Esophagus muscularis mucosa (tissue), 4 donors: ENCODE results near the gene SLC25A48. TPM values are rescaled to one million over a fixed set of nuclear protein-coding genes. Genes with fewer than 3 reads are reported as not detected.

ENCODE experiments used
- DNase-seq: peaks from one replicate; pipeline ENCODE4 v3.0.0-alpha.2; 2017; ENCODE audit errors: extremely low spot score
- H3K27ac ChIP-seq, 4 donors: fragments of 200-600 bp; sonication (generic); replicated peaks in 1 of 4; 1 replicate in 3 of 4; 2 replicates in 1 of 4; pipeline ENCODE4 v1.5.1; 2016 to 2019; ENCODE audit warnings: mild to moderate bottlenecking in 1 of 4
- H3K27me3 ChIP-seq, 4 donors: fragments of 200-600 bp; sonication (generic); one replicate each; pipeline versions ENCODE4 v1.5.1 to v1.6.0; 2016 to 2019
- H3K36me3 ChIP-seq, 4 donors: fragments of 200-600 bp; sonication (generic); one replicate each; pipeline ENCODE4 v1.5.1; 2016 to 2019
- H3K4me1 ChIP-seq, 4 donors: fragments of 200-600 bp; sonication (generic); one replicate each; pipeline ENCODE4 v1.5.1; 2016 to 2019
- H3K4me3 ChIP-seq, 4 donors: fragments of 200-600 bp; sonication (generic); 1 replicate in 2 of 4; 2 replicates in 2 of 4; pipeline ENCODE4 v1.5.1; 2016 to 2019; ENCODE audit warnings: mild to moderate bottlenecking in 4 of 4, moderate library complexity in 1 of 4
- H3K9me3 ChIP-seq, 4 donors: fragments of 200-600 bp; sonication (generic); 1 replicate in 3 of 4; 2 replicates in 1 of 4; pipeline ENCODE4 v1.5.1; 2016 to 2019
- EP300 ChIP-seq: sonication (generic); formaldehyde crosslinking; IDR thresholded peaks from one replicate; pipeline ENCODE4 v1.6.1; 2017; ENCODE audit warnings: antibody characterized with exemption
- POLR2A ChIP-seq: fragments of 450-650 bp; IDR thresholded peaks from one replicate; pipeline ENCODE4 v1.6.1; 2017; ENCODE audit warnings: antibody characterized with exemption, moderate library complexity, mild to moderate bottlenecking, low read depth
- POLR2AphosphoS5 ChIP-seq, 2 donors: sonication (generic); formaldehyde crosslinking; IDR thresholded peaks; one replicate each; pipeline ENCODE4 v1.6.1; 2017; ENCODE audit warnings: antibody characterized with exemption in 2 of 2
- WGBS: methylation state at CpG from one replicate; pipeline ENCODE4 v1.1.5; 2018; 5-methylcytosine and 5-hydroxymethylcytosine counted together
- intact Hi-C: fragments of 100-400 bp; cut with DNase I; formaldehyde crosslinking; loops from one replicate; pipeline ENCODE4 v1.15.1; 2023
- total RNA-seq, 4 donors: library from RNA; depleted of rRNA; stranded (reverse); fragments of >200 nt; gene quantifications; one replicate each; pipeline versions ENCODE4 v1.1.0 to v1.2.1, GENCODE V29; 2016
- TF ChIP-seq, protein P1 (sequence below), 3 experiments: fragments of 200-600 bp in 2 of 3; fragments of 450-650 bp in 1 of 3; sonication (generic) in 2 of 3; IDR thresholded peaks; one replicate each; pipeline ENCODE4 v1.5.1; 2017 to 2019; ENCODE audit warnings: antibody characterized with exemption in 3 of 3, mild to moderate bottlenecking in 2 of 3, moderate library complexity in 1 of 3

The SLC25A48 gene
- total RNA-seq, 4 donors from 2014 or later = 0.40 to 0.42 TPM; not detected in 2

DNA sequence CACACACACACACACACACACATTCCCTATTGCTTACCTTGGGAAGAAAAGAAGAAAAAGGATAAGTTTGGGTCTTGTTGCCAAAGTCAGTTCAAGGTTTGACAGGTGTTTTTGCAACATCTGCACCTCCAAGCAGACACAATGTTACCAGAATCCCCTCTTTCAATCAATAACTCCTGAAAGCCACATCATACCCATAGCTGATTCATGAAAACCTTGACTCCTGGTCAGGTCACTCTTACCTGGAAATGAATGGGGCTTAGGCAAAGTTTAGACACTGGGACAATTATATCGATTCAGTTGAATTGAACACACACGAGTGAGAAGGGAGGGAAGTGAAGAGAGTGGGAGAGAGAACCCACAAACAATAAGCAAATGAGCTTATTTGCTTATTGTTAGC lies 34.2 kb downstream of the SLC25A48 start:
- TF ChIP-seq POLR2AphosphoS5 (IDR thresholded peaks at IDR 0.05) = no peak
- TF ChIP-seq, protein P1, sequence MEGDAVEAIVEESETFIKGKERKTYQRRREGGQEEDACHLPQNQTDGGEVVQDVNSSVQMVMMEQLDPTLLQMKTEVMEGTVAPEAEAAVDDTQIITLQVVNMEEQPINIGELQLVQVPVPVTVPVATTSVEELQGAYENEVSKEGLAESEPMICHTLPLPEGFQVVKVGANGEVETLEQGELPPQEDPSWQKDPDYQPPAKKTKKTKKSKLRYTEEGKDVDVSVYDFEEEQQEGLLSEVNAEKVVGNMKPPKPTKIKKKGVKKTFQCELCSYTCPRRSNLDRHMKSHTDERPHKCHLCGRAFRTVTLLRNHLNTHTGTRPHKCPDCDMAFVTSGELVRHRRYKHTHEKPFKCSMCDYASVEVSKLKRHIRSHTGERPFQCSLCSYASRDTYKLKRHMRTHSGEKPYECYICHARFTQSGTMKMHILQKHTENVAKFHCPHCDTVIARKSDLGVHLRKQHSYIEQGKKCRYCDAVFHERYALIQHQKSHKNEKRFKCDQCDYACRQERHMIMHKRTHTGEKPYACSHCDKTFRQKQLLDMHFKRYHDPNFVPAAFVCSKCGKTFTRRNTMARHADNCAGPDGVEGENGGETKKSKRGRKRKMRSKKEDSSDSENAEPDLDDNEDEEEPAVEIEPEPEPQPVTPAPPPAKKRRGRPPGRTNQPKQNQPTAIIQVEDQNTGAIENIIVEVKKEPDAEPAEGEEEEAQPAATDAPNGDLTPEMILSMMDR (IDR thresholded peaks at IDR 0.05) = no peak
- no peak for TF ChIP-seq POLR2A
- no peak for TF ChIP-seq EP300
- Histone ChIP-seq H3K4me1 (peaks cover 0 to 7% (median 0%) of the 10 kb centered on the region in 4 donors), H3K9me3 (peaks cover 0 to 6% (median 0%) of the 10 kb centered on the region in 4 donors), H3K4me3 (no peak overlapping the region), H3K27me3 (no peaks in the 10 kb centered on the region), H3K36me3 (no peaks in the 10 kb centered on the region), H3K27ac (no peak overlapping the region)
- WGBS = 67% methylated on average over 2 of the region's 2 CpGs
- no peak for DNase-seq
- intact Hi-C loops = no loop called here

GRCh38 chr5:135869276-135869675 lies 34.8 kb downstream of the SLC25A48 start:
- intact Hi-C loops = no loop called here
- Histone ChIP-seq H3K9me3 (peaks cover 0 to 5% (median 0%) of the 10 kb centered on the region in 4 donors), H3K27me3 (no peaks in the 10 kb centered on the region), H3K36me3 (no peaks in the 10 kb centered on the region), H3K4me1 (peaks cover 0 to 7% (median 0%) of the 10 kb centered on the region in 4 donors), H3K4me3 (no peak overlapping the region), H3K27ac (no peak overlapping the region)
- no peak for DNase-seq
- WGBS = 73% methylated on average over 1 of the region's 2 CpGs
- TF ChIP-seq POLR2A (no peak), EP300 (no peak), POLR2AphosphoS5 (IDR thresholded peaks at IDR 0.05) (no peak)
- TF ChIP-seq, protein P1 (IDR thresholded peaks at IDR 0.05) = no peak

- no peaks in the 10 kb centered on the region for H3K27me3 ChIP-seq
- TF ChIP-seq POLR2A = no peak
- TF ChIP-seq EP300 = no peak
- no peak for TF ChIP-seq POLR2AphosphoS5 (IDR thresholded peaks at IDR 0.05)
- TF ChIP-seq, protein P1 (IDR thresholded peaks at IDR 0.05) = no peak
- H3K9me3 ChIP-seq = no peaks in the 10 kb centered on the region
- no peaks in the 10 kb centered on the region for H3K36me3 ChIP-seq
- no peak for DNase-seq
- intact Hi-C loops = no loop called here
- WGBS = 69% methylated on average over 3 of the region's 3 CpGs
- no peak overlapping the region for H3K4me3 ChIP-seq
- H3K4me1 ChIP-seq = peaks cover 0 to 7% (median 0%) of the 10 kb centered on the region in 4 donors
- H3K27ac ChIP-seq = no peak overlapping the region
These were observed 35.5 kb downstream of the SLC25A48 start for GRCh38 chr5:135869935-135870334.

GRCh38 chr5:135871268-135871915 lies 36.9 kb downstream of the SLC25A48 start:
- 90% methylated on average over 4 of the region's 11 CpGs for WGBS
- intact Hi-C loops = no loop called here
- Histone ChIP-seq H3K9me3 (no peaks in the 10 kb centered on the region), H3K4me1 (no peaks in the 10 kb centered on the region), H3K27me3 (no peaks in the 10 kb centered on the region), H3K36me3 (no peaks in the 10 kb centered on the region), H3K27ac (no peak overlapping the region), H3K4me3 (no peak overlapping the region)
- DNase-seq = no peak
- no peak for TF ChIP-seq POLR2AphosphoS5 (IDR thresholded peaks at IDR 0.05)
- no peak for TF ChIP-seq EP300
- TF ChIP-seq, protein P1 (IDR thresholded peaks at IDR 0.05) = no peak
- TF ChIP-seq POLR2A = no peak

DNA sequence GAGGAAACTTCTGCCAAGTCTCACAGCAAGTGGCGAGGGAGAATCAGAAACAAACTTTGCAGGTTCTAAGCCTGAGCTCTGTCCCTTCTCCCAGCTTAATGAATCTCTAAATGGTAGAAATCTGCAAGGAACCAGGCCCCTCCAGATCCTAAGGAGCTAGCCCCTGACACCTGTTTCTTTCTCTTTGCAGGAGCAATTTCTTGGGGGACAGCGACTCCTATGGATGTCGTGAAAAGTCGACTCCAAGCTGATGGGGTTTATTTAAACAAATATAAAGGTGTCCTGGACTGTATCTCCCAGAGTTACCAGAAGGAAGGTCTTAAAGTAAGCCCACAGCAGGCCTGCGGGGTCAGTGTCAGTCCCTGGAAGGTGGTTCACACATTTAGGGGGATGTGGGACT lies 39.4 kb downstream of the SLC25A48 start:
- intact Hi-C loops = no loop called here
- H3K4me1 ChIP-seq = peaks cover 8 to 22% (median 18%) of the 10 kb centered on the region in 4 donors
- H3K9me3 ChIP-seq = no peaks in the 10 kb centered on the region
- no peak overlapping the region for H3K27ac ChIP-seq
- H3K27me3 ChIP-seq = no peaks in the 10 kb centered on the region
- H3K36me3 ChIP-seq = no peaks in the 10 kb centered on the region
- no peak for TF ChIP-seq POLR2AphosphoS5 (IDR thresholded peaks at IDR 0.05)
- no peak overlapping the region for H3K4me3 ChIP-seq
- 91% methylated on average over 5 of the region's 5 CpGs for WGBS
- no peak for DNase-seq
